ENCODE measurements around the gene TSC22D1.

DNA sequence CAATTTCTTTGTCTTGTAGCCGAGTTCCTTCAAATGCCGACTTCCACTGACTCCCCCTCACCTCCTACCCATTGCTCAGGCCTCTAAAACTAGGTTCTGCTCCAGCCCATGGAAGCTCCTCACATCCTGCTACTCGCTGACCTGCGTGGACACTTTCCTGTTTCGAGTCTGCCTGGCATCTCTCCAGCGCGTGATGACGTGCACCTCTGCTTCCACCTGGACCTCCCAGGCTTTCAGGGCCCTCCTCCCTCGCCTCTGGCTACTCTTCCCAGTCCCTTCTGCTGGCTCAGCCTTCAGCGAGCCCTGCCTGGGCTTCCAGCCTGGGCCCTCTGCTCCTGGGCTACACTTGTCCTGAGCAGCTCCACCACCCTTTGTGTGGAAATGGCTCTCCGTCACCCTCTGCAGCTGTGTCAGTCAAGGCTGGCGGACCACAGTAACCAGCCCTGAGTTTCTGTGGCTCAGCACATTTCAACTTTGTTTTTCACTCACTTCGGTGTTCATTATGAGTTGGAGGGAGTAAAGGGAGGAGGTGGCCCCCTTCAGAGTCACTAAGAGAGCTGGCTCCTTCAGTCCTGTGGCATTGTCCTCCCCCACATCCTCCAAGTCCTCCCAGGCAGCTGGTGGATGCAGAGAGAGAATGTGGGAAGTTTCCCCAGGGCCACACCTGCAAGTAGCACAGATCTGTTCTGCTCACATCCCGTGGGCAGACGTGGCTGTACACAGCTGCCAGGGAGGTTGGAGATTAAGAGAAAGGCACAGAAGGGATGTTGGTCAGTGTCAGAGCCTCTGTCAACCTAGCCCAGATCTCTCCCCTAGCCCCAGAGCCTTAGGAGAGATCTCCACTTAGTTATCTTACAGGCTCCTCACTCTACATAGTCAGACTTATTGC lies 153.1 kb downstream of the TSC22D1 start:
- TF ChIP-seq, protein P1, sequence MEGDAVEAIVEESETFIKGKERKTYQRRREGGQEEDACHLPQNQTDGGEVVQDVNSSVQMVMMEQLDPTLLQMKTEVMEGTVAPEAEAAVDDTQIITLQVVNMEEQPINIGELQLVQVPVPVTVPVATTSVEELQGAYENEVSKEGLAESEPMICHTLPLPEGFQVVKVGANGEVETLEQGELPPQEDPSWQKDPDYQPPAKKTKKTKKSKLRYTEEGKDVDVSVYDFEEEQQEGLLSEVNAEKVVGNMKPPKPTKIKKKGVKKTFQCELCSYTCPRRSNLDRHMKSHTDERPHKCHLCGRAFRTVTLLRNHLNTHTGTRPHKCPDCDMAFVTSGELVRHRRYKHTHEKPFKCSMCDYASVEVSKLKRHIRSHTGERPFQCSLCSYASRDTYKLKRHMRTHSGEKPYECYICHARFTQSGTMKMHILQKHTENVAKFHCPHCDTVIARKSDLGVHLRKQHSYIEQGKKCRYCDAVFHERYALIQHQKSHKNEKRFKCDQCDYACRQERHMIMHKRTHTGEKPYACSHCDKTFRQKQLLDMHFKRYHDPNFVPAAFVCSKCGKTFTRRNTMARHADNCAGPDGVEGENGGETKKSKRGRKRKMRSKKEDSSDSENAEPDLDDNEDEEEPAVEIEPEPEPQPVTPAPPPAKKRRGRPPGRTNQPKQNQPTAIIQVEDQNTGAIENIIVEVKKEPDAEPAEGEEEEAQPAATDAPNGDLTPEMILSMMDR (conservative IDR thresholded peaks at IDR 0.05) = no peak
- TF ChIP-seq EZH2 (IDR thresholded peaks at IDR 0.05; ENCODE audit: low read depth) = no peak

Measured in PC-9 (cell line).